Suprapubic skin (tissue), 4 donors: ENCODE results near the gene HEPACAM. TPM values are rescaled to one million over a fixed set of nuclear protein-coding genes. Genes with fewer than 3 reads are reported as not detected.
"Not testable (repeated sequence)": the region's sequence is repeated elsewhere in the genome, so short reads cannot be mapped to it uniquely, and the experiment has no call there.

Source experiments
- DNase-seq, 2 donors: peaks; one replicate each; pipeline ENCODE4 v3.0.0-alpha.2; 2019; ENCODE audit warnings: low spot score in 2 of 2
- H3K27ac ChIP-seq: fragments of 200-600 bp; sonication (generic); one replicate; pipeline ENCODE4 v1.5.1; 2019
- H3K27me3 ChIP-seq: fragments of 200-600 bp; sonication (generic); one replicate; pipeline ENCODE4 v1.5.1; 2019
- H3K36me3 ChIP-seq: fragments of 200-600 bp; sonication (generic); one replicate; pipeline ENCODE4 v1.5.1; 2019
- H3K4me1 ChIP-seq: fragments of 200-600 bp; sonication (generic); one replicate; pipeline ENCODE4 v1.5.1; 2019
- H3K4me3 ChIP-seq: fragments of 200-600 bp; sonication (generic); one replicate; pipeline ENCODE4 v1.5.1; 2019; ENCODE audit warnings: mild to moderate bottlenecking
- H3K9me3 ChIP-seq: fragments of 200-600 bp; sonication (generic); one replicate; pipeline ENCODE4 v1.5.1; 2019
- CTCF ChIP-seq, 2 donors: fragments of 200-600 bp in 1 of 2; fragments of 450-650 bp in 1 of 2; sonication (generic) in 1 of 2; IDR thresholded peaks; one replicate each; pipeline ENCODE4 v1.5.1; 2016 to 2019; ENCODE audit warnings: antibody characterized with exemption in 2 of 2, mild to moderate bottlenecking in 1 of 2, moderate library complexity in 1 of 2
- EP300 ChIP-seq: sonication (generic); formaldehyde crosslinking; IDR thresholded peaks from one replicate; pipeline ENCODE4 v1.6.1; 2017; ENCODE audit warnings: antibody characterized with exemption
- POLR2A ChIP-seq, 2 donors: fragments of 450-650 bp; IDR thresholded peaks; one replicate each; pipeline ENCODE4 v1.6.1; 2017; ENCODE audit warnings: antibody characterized with exemption in 2 of 2, mild to moderate bottlenecking in 2 of 2, moderate library complexity in 2 of 2
- POLR2AphosphoS5 ChIP-seq, 3 donors: sonication (generic); formaldehyde crosslinking; IDR thresholded peaks; one replicate each; pipeline ENCODE4 v1.6.1; 2017; ENCODE audit warnings: antibody characterized with exemption in 3 of 3
- WGBS: methylation state at CpG from one replicate; pipeline ENCODE4 v1.1.5; 2018; 5-methylcytosine and 5-hydroxymethylcytosine counted together
- total RNA-seq, 4 donors: library from RNA; depleted of rRNA; stranded (reverse); fragments of >200 nt; gene quantifications; one replicate each; pipeline ENCODE4 v1.1.0, GENCODE V29; 2016

Gene HEPACAM
- total RNA-seq, 4 donors from 2014 or later = 0.72 to 1.4 (median 0.89) TPM; not detected in 1

- H3K9me3 ChIP-seq = no peaks in the 10 kb centered on the region
- H3K4me3 ChIP-seq = no peak overlapping the region
- no peaks in the 10 kb centered on the region for H3K4me1 ChIP-seq
- no peaks in the 10 kb centered on the region for H3K27me3 ChIP-seq
- 64% methylated on average over 2 of the region's 2 CpGs for WGBS
- TF ChIP-seq POLR2AphosphoS5 (IDR thresholded peaks at IDR 0.05) (no peak), EP300 (no peak), CTCF (IDR thresholded peaks at IDR 0.05) (no peak), POLR2A (IDR thresholded peaks at IDR 0.05) (no peak)
- H3K36me3 ChIP-seq = no peaks in the 10 kb centered on the region
- no peak for DNase-seq
- H3K27ac ChIP-seq = no peak overlapping the region
Measured at GRCh38 chr11:124977006-124977405, 41.2 kb upstream of the HEPACAM start.

DNA sequence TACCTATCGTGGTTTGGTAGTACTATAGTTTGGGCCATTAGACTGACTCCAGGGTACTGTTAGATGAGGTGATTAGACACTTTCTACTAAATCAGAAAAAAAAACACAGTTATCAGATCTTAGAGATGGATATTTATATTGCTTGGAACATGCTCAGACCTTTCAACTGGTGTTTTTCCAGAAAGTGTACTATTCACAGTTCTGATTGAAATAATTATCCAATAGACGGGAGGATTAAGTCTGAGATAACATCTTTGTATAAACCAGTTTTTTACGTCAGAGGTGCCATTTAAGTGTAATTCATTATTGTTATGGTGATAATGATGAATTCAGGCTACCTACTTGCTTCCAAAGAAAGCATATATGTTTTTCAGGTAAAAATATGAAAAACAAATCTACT is 40.7 kb upstream of the HEPACAM start:
- no peaks in the 10 kb centered on the region for H3K4me1 ChIP-seq
- H3K36me3 ChIP-seq = no peaks in the 10 kb centered on the region
- TF ChIP-seq POLR2AphosphoS5 (IDR thresholded peaks at IDR 0.05) (no peak), EP300 (no peak), CTCF (IDR thresholded peaks at IDR 0.05) (no peak), POLR2A (IDR thresholded peaks at IDR 0.05) (no peak)
- no peak overlapping the region for H3K4me3 ChIP-seq
- DNase-seq = no peak
- no peak overlapping the region for H3K27ac ChIP-seq
- no peaks in the 10 kb centered on the region for H3K9me3 ChIP-seq
- no peaks in the 10 kb centered on the region for H3K27me3 ChIP-seq
- WGBS = 67% methylated on average over 3 of the region's 3 CpGs

GRCh38 chr11:124971810-124972209 is 36.0 kb upstream of the HEPACAM start:
- Histone ChIP-seq H3K4me1 (no peaks in the 10 kb centered on the region), H3K9me3 (no peaks in the 10 kb centered on the region), H3K27me3 (no peaks in the 10 kb centered on the region), H3K27ac (no peak overlapping the region), H3K36me3 (no peaks in the 10 kb centered on the region), H3K4me3 (no peak overlapping the region)
- no peak for TF ChIP-seq CTCF (IDR thresholded peaks at IDR 0.05)
- no peak for TF ChIP-seq EP300
- TF ChIP-seq POLR2A (IDR thresholded peaks at IDR 0.05) = no peak
- no peak for TF ChIP-seq POLR2AphosphoS5 (IDR thresholded peaks at IDR 0.05)
- 96% methylated on average over 2 of the region's 2 CpGs for WGBS
- DNase-seq = no peak

- TF ChIP-seq CTCF (IDR thresholded peaks at IDR 0.05) = no peak
- no peak for TF ChIP-seq EP300
- no peak for TF ChIP-seq POLR2AphosphoS5 (IDR thresholded peaks at IDR 0.05)
- TF ChIP-seq POLR2A (IDR thresholded peaks at IDR 0.05) = no peak
- Histone ChIP-seq H3K27ac (no peak overlapping the region), H3K9me3 (no peaks in the 10 kb centered on the region), H3K27me3 (no peaks in the 10 kb centered on the region), H3K4me3 (no peak overlapping the region), H3K4me1 (no peaks in the 10 kb centered on the region), H3K36me3 (no peaks in the 10 kb centered on the region)
- WGBS = 85% methylated on average over 2 of the region's 2 CpGs
- no peak for DNase-seq
Measured at GRCh38 chr11:124970925-124971324, 35.1 kb upstream of the HEPACAM start.

GRCh38 chr11:124968197-124968596 is 32.4 kb upstream of the HEPACAM start:
- H3K4me1 ChIP-seq, H3K4me3 ChIP-seq, DNase-seq, H3K27me3 ChIP-seq, H3K9me3 ChIP-seq, H3K36me3 ChIP-seq, H3K27ac ChIP-seq: not testable (repeated sequence)
- WGBS = 86% methylated on average over 8 of the region's 13 CpGs

- Histone ChIP-seq H3K9me3 (no peaks in the 10 kb centered on the region), H3K27ac (no peak overlapping the region), H3K36me3 (no peaks in the 10 kb centered on the region), H3K4me1 (no peaks in the 10 kb centered on the region), H3K4me3 (no peak overlapping the region), H3K27me3 (no peaks in the 10 kb centered on the region)
- TF ChIP-seq POLR2A (IDR thresholded peaks at IDR 0.05) (no peak), CTCF (IDR thresholded peaks at IDR 0.05) (peak; percentile 44 to 57)
- WGBS = 16% methylated on average over 5 of the region's 5 CpGs
- DNase-seq = no peak
Measured at GRCh38 chr11:124961972-124962609, 26.2 kb upstream of the HEPACAM start.
